Kidney (tissue), 14 donors: ENCODE results near the gene FZD7. TPM values are rescaled to one million over a fixed set of nuclear protein-coding genes. Genes with fewer than 3 reads are reported as not detected.
A peak's percentile ranks its signal among the peaks of the same experiment; 100 is the strongest.

Experiments used
- DNase-seq, 5 donors: peaks; one replicate each; pipeline ENCODE4 v3.0.0-alpha.2; 2013 to 2020
- FAIRE-seq: peaks from 2 replicates; lab custom pipeline; 2012; peaks lifted over from hg19 to GRCh38; lab: Jason Lieb, UNC
- H3K27ac ChIP-seq, 2 donors: one replicate each; pipeline ENCODE4 v1.7.0; 2013; ENCODE audit warnings: low read depth in 2 of 2, low read length in 2 of 2, inconsistent platforms in 1 of 2
- H3K27me3 ChIP-seq: one replicate; pipeline ENCODE4 v1.7.1; 2013; ENCODE audit warnings: low read length, inconsistent platforms; ENCODE audit not compliant: control insufficient read depth, insufficient read depth
- H3K36me3 ChIP-seq, 3 donors: one replicate each; pipeline versions ENCODE4 v1.7.0 to v1.7.1; 2013; ENCODE audit warnings: low read length in 3 of 3, control low read depth in 1 of 3, inconsistent platforms in 1 of 3; ENCODE audit not compliant: insufficient read depth in 3 of 3, control insufficient read depth in 2 of 3
- H3K4me1 ChIP-seq, 3 donors: one replicate each; pipeline versions ENCODE4 v1.7.0 to v1.7.1; 2013; ENCODE audit warnings: low read length in 3 of 3, inconsistent platforms in 1 of 3, low read depth in 1 of 3; ENCODE audit not compliant: control insufficient read depth in 2 of 3, insufficient read depth in 2 of 3
- H3K4me3 ChIP-seq, 3 donors: one replicate each; pipeline versions ENCODE4 v1.7.0 to v1.8.1; 2013; ENCODE audit warnings: low read length in 3 of 3, control low read depth in 1 of 3, inconsistent platforms in 1 of 3
- H3K9ac ChIP-seq, 3 donors: one replicate each; pipeline versions ENCODE4 v1.7.0 to v1.7.1; 2013; ENCODE audit warnings: low read length in 3 of 3, control low read depth in 1 of 3, inconsistent platforms in 1 of 3
- H3K9me3 ChIP-seq, 3 donors: one replicate each; pipeline versions ENCODE4 v1.7.0 to v1.7.1; 2013; ENCODE audit warnings: low read length in 3 of 3, control low read depth in 1 of 3, inconsistent platforms in 1 of 3; ENCODE audit not compliant: control insufficient read depth in 2 of 3, insufficient read depth in 1 of 3
- intact Hi-C: fragments of 100-400 bp; cut with DNase I; formaldehyde crosslinking; loops from one replicate; pipeline ENCODE4 v1.11.1; 2022
- polyA plus RNA-seq: library from polyadenylated mRNA; stranded (reverse); fragments of 350-450 nt; fragmentation: Illumina TruSeq; extraction: RNeasy Lipid Tissue Mini Kit (QIAGEN cat#74804); gene quantifications from one replicate; pipeline ENCODE4 v1.2.3, GENCODE V29; 2014; ENCODE audit warnings: low read depth, low replicate concordance; ENCODE audit not compliant: insufficient read depth
- total RNA-seq: library from RNA; stranded (reverse); fragmentation: NEBNext Ultra II Directional; extraction: Animal tissue kit (Norgen Biotek cat#: 25700); gene quantifications from one replicate; pipeline ENCODE4 v1.2.1, GENCODE V29; 2021
- TF ChIP-seq, protein P1 (sequence below): IDR thresholded peaks from 3 replicates; pipeline ENCODE4 v1.5.1; 2012; ENCODE audit warnings: mild to moderate bottlenecking, moderate library complexity, borderline replicate concordance; ENCODE audit not compliant: insufficient read depth; ENCODE audit errors: extremely low read depth
- donor health status: control.
- donor health status: control.
- donor health status: control.
- donor health status: control.
- donor health status: control.
- donor health status: DM: yes; HTN: yes; CAD: no.
- donor health status: Normal renal cell carcinoma (clear cell type).

FZD7 gene
- total and polyA plus RNA-seq, 2 donors from 2014 or later: 5.6 to 14.0 TPM

DNA sequence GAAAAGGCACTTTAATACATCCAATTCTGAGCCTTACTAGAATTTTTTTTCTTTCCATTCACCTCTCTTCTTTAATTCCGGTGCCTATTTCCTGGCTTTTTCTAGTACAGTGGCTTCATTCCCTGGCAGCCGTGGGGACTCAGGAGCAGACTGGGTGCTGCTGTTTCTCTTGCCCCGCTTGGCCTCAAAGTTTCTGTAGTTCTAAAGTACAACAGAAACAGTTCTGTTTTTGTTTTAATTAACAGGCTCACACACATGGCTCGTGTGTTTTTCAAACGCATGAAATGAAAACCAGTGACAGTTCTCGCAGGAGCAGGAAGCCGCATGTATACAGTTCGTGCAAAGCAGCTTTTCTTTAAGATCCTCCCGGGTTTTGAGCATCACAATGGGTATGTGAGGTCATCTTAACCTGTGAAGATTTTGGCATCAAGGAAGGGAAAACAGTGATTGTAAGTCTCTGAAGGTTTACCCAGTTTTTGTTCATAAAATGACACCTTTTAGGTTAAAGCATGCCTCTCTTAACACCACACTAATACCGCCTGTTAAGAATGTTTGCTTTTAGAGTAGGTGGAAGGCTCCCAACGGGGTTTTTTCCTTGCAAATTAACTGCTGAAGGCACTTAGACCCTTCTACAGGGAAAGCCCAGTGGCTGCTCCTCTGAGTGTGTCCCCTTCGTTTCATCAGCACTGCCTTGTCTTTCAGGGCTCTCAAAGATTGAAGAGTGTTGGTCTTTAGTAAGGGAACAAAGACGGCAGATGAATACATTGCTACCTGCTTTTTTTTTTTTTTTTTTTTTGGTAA is 5.8 kb downstream of the FZD7 start:
- H3K36me3 ChIP-seq: no peaks in the 10 kb centered on the region
- no peaks in the 10 kb centered on the region for H3K9me3 ChIP-seq
- H3K4me1 ChIP-seq: peaks cover 0 to 8% (median 0%) of the 10 kb centered on the region in 3 donors
- DNase-seq (peak in 1 of 5 donors; percentile 24), FAIRE-seq (no peak)
- TF ChIP-seq, protein P1, sequence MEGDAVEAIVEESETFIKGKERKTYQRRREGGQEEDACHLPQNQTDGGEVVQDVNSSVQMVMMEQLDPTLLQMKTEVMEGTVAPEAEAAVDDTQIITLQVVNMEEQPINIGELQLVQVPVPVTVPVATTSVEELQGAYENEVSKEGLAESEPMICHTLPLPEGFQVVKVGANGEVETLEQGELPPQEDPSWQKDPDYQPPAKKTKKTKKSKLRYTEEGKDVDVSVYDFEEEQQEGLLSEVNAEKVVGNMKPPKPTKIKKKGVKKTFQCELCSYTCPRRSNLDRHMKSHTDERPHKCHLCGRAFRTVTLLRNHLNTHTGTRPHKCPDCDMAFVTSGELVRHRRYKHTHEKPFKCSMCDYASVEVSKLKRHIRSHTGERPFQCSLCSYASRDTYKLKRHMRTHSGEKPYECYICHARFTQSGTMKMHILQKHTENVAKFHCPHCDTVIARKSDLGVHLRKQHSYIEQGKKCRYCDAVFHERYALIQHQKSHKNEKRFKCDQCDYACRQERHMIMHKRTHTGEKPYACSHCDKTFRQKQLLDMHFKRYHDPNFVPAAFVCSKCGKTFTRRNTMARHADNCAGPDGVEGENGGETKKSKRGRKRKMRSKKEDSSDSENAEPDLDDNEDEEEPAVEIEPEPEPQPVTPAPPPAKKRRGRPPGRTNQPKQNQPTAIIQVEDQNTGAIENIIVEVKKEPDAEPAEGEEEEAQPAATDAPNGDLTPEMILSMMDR: no peak
- no peak overlapping the region for H3K27ac ChIP-seq
- H3K27me3 ChIP-seq: no peaks in the 10 kb centered on the region
- intact Hi-C loops: no loop called here
- peak overlapping the region in 1 of 3 donors; percentile 32 for H3K4me3 ChIP-seq
- H3K9ac ChIP-seq: no peak overlapping the region

DNA sequence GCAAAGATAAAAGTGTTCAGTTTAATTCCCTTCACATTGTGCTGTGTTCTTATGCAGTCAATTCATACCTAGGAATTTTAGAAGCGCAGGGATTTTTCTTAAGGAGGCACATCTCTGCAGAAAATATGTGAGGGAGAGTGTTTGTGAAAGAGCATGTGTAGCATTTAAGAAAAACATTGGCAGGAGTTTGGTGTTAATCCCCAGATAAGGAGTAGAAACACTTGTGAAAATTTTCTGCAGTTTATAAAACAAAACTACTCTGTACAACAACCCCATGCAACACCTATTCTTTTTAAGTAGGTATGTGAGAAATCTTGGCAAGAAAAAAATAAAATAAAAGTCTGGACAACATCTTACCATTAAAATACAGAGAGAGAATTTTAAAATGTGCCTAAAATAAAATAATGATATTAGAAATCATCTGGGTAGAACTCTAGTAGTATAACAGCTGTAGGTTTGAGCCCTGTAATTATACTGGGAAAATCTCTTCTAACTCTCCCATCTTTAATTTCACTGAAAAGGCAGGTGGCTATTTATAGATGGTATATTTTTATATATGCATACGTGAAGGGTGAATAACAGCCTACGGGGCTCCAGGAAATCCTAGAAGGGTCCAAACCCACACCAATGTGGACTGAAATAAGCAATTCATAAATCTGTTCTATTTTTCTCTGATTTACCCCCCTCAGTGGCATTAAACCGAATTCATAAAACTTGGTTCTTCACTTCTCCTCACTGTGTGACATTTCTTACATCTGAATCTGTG is 6.6 kb downstream of the FZD7 start:
- intact Hi-C loops: no loop called here
- Histone ChIP-seq H3K9ac (no peak overlapping the region), H3K27me3 (no peaks in the 10 kb centered on the region), H3K36me3 (no peaks in the 10 kb centered on the region), H3K4me1 (peaks cover 0 to under 1% (median 0%) of the 10 kb centered on the region in 3 donors), H3K4me3 (no peak overlapping the region), H3K27ac (no peak overlapping the region), H3K9me3 (no peaks in the 10 kb centered on the region)
- TF ChIP-seq, protein P1: no peak
- no peak for FAIRE-seq
- no peak for DNase-seq

DNA sequence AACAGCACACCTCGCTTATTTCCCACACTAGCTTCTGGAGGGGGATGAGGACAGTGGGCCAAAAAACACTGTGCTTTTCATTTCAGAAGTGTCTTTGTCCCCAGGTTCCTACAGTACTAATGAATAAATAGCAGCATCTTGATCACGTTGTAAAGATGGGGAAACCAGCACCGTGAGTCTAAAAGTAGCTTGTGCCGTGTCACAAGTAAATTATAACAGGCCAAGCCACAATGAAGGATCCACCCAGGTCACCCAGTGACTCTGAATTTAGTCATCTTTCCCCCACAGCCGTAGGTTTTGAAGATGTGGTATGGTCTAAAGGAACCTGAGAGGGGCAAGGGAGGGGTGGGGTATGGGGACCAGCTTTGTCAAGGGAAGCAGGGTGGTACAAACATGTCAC is 8.8 kb downstream of the FZD7 start:
- FAIRE-seq (no peak), DNase-seq (no peak)
- no peaks in the 10 kb centered on the region for H3K4me1 ChIP-seq
- no peaks in the 10 kb centered on the region for H3K36me3 ChIP-seq
- intact Hi-C loops: no loop called here
- TF ChIP-seq, protein P1: no peak
- no peaks in the 10 kb centered on the region for H3K9me3 ChIP-seq
- H3K27ac ChIP-seq: no peak overlapping the region
- H3K9ac ChIP-seq: no peak overlapping the region
- H3K27me3 ChIP-seq: no peaks in the 10 kb centered on the region
- H3K4me3 ChIP-seq: no peak overlapping the region
